C4-2B (cell line): ENCODE measurements around the gene MAP4.

Experiments used
- ZFX ChIP-seq: fragments of 450-650 bp; IDR thresholded peaks from 2 replicates; pipeline ENCODE4 v1.6.1; 2017
- TF ChIP-seq, protein P1 (sequence below): fragments of 450-650 bp; conservative IDR thresholded peaks from 2 replicates; pipeline ENCODE4 v1.5.1; 2017; ENCODE audit warnings: mild to moderate bottlenecking

DNA sequence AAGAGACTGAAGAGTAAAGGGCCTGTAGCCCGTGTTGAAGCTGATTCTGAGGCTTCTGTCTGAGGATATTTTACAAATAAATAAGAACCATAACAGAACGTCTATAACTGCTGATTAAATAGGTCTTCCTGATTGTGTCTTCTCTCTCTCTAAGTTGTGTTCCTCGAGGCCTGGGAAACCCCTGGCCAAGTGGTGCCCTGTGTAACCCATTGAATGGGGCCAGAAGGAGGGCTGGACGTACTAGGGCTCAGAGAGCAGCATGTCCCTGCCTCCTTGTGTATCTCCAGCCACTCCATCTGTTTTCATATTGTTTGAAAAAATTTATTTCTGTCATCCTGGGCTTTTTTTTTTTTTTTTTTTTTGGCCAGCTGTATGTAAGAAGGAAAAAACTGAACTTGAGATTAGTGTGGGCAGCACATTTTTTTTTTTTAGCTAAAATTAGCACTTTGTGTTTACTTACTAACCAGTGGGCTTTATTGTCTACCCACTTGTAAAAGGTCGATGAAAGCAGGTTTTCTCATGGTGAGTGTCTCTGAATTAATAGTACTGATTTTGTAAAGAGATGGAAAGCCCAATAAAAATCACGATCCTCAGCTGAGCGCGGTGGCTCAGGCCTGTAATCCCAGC is 202.6 kb downstream of the MAP4 start:
- TF ChIP-seq, protein P1, sequence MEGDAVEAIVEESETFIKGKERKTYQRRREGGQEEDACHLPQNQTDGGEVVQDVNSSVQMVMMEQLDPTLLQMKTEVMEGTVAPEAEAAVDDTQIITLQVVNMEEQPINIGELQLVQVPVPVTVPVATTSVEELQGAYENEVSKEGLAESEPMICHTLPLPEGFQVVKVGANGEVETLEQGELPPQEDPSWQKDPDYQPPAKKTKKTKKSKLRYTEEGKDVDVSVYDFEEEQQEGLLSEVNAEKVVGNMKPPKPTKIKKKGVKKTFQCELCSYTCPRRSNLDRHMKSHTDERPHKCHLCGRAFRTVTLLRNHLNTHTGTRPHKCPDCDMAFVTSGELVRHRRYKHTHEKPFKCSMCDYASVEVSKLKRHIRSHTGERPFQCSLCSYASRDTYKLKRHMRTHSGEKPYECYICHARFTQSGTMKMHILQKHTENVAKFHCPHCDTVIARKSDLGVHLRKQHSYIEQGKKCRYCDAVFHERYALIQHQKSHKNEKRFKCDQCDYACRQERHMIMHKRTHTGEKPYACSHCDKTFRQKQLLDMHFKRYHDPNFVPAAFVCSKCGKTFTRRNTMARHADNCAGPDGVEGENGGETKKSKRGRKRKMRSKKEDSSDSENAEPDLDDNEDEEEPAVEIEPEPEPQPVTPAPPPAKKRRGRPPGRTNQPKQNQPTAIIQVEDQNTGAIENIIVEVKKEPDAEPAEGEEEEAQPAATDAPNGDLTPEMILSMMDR, result no peak
- no peak for TF ChIP-seq ZFX
